ENCODE results near the gene SGSM1.

DNA sequence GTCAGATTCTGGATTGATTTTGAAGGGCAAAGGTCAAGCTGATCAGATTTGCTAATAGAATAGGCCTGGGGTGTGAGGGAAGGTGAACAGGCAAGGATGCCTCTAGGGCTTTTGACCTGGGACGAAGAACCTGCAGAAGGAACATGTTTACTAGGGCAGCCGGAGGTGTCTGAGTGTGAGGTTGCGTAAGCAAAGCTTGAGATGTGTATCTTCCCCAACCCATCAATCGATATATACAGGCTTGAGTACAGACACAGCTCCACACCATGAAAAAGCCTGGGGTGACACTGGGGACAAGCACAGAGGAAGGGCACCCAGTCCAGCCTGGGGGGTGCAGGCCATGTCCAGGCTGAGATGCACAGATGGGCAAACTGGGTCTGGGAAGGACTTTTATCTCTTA, 139.4 kb downstream of the SGSM1 start:
- TF ChIP-seq, protein P1, sequence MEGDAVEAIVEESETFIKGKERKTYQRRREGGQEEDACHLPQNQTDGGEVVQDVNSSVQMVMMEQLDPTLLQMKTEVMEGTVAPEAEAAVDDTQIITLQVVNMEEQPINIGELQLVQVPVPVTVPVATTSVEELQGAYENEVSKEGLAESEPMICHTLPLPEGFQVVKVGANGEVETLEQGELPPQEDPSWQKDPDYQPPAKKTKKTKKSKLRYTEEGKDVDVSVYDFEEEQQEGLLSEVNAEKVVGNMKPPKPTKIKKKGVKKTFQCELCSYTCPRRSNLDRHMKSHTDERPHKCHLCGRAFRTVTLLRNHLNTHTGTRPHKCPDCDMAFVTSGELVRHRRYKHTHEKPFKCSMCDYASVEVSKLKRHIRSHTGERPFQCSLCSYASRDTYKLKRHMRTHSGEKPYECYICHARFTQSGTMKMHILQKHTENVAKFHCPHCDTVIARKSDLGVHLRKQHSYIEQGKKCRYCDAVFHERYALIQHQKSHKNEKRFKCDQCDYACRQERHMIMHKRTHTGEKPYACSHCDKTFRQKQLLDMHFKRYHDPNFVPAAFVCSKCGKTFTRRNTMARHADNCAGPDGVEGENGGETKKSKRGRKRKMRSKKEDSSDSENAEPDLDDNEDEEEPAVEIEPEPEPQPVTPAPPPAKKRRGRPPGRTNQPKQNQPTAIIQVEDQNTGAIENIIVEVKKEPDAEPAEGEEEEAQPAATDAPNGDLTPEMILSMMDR (IDR thresholded peaks at IDR 0.05), result no peak
- TF ChIP-seq POLR2A (IDR thresholded peaks at IDR 0.05), result no peak
